Muscle of leg (tissue), 11 donors: ENCODE data around the gene PTMA. TPM values are rescaled to one million over a fixed set of nuclear protein-coding genes. Genes with fewer than 3 reads are reported as not detected.

Source experiments
- DNase-seq: peaks from one replicate; pipeline ENCODE4 v3.0.0; 2013
- H3K27ac ChIP-seq: one replicate; pipeline ENCODE4 v1.5.1; 2013; ENCODE audit warnings: mild to moderate bottlenecking, low read length, control low read depth
- H3K27me3 ChIP-seq: one replicate; pipeline ENCODE4 v1.6.1; 2013; ENCODE audit warnings: low read length; ENCODE audit not compliant: control insufficient read depth, insufficient read depth
- H3K36me3 ChIP-seq: one replicate; pipeline ENCODE4 v1.6.1; 2013; ENCODE audit warnings: low read length; ENCODE audit not compliant: control insufficient read depth, insufficient read depth
- H3K4me1 ChIP-seq: one replicate; pipeline ENCODE4 v1.6.1; 2013; ENCODE audit warnings: low read length; ENCODE audit not compliant: control insufficient read depth, insufficient read depth
- H3K4me3 ChIP-seq: one replicate; pipeline ENCODE4 v1.5.1; 2013; ENCODE audit warnings: low read length, control low read depth
- H3K9me3 ChIP-seq: replicated peaks from 2 replicates; pipeline ENCODE4 v1.6.1; 2013; ENCODE audit warnings: low read depth, low read length; ENCODE audit not compliant: control insufficient read depth
- WGBS: methylation state at CpG from one replicate; pipeline ENCODE4 v1.1.5; 2013; ENCODE audit warnings: missing lambda C conversion rate; ENCODE audit not compliant: insufficient coverage; 5-methylcytosine and 5-hydroxymethylcytosine counted together
- polyA plus RNA-seq, 8 donors: library from polyadenylated mRNA; unstranded; fragments of 120-200 nt; gene quantifications; one replicate each; pipeline versions ENCODE4 v1.2.1 to v1.2.3, GENCODE V29; 2013; ENCODE audit warnings: inconsistent platforms in 1 of 8, low replicate concordance in 1 of 8; ENCODE audit not compliant: insufficient read length in 8 of 8, insufficient read depth in 1 of 8
- total RNA-seq: library from RNA; stranded (reverse); fragments of 120-200 nt; gene quantifications from one replicate; pipeline ENCODE4 v1.2.4, GENCODE V29; 2013

Gene PTMA
- total and polyA plus RNA-seq, 9 donors, result 598 to 939 (median 718) TPM

- no peaks in the 10 kb centered on the region for H3K4me1 ChIP-seq
- no peaks in the 10 kb centered on the region for H3K9me3 ChIP-seq
- no peak overlapping the region for H3K4me3 ChIP-seq
- WGBS, result no CpG with 5 or more reads among the region's 2 CpGs
- H3K27ac ChIP-seq, result no peak overlapping the region
- DNase-seq, result no peak
- no peaks in the 10 kb centered on the region for H3K27me3 ChIP-seq
- no peaks in the 10 kb centered on the region for H3K36me3 ChIP-seq
Measured at GRCh38 chr2:231752061-231752460, 43.7 kb downstream of the PTMA start.

GRCh38 chr2:231761735-231762134, 53.4 kb downstream of the PTMA start:
- Histone ChIP-seq H3K36me3 (no peaks in the 10 kb centered on the region), H3K27me3 (no peaks in the 10 kb centered on the region), H3K4me1 (no peaks in the 10 kb centered on the region), H3K9me3 (no peaks in the 10 kb centered on the region), H3K27ac (no peak overlapping the region), H3K4me3 (no peak overlapping the region)
- DNase-seq, result no peak
- 71% methylated on average over 1 of the region's 2 CpGs for WGBS

Other genes starting within 250 kb of the PTMA start
- 113 TPM for gene NCL, start 244.0 kb upstream of the PTMA start, total RNA-seq
- gene NCL, start 244.0 kb upstream of the PTMA start, polyA plus RNA-seq, result 100 to 1,000 TPM; 578 to 862 (median 707) TPM
- 0.18 TPM for gene NMUR1, start 178.1 kb upstream of the PTMA start, total RNA-seq
- under 1 TPM; 0.16 to 0.62 (median 0.24) TPM for gene NMUR1, start 178.1 kb upstream of the PTMA start, polyA plus RNA-seq
- gene TEX44, start 115.7 kb upstream of the PTMA start, total RNA-seq, result not detected
- not detected for gene TEX44, start 115.7 kb upstream of the PTMA start, polyA plus RNA-seq
- 20.3 TPM for gene PDE6D, start 72.8 kb downstream of the PTMA start, total RNA-seq
- 10 to 100 TPM; 17.4 to 23.6 (median 20.8) TPM for gene PDE6D, start 72.8 kb downstream of the PTMA start, polyA plus RNA-seq
- 21.6 TPM for gene COPS7B, start 77.9 kb downstream of the PTMA start, total RNA-seq
- 10 to 100 TPM; 33.9 to 42.2 (median 39.5) TPM for gene COPS7B, start 77.9 kb downstream of the PTMA start, polyA plus RNA-seq
- gene NPPC, start 217.9 kb downstream of the PTMA start, total RNA-seq, result 1.5 TPM
- gene NPPC, start 217.9 kb downstream of the PTMA start, polyA plus RNA-seq, result 10 to 100 TPM in 1 of 8 donors, 1 to 10 TPM in 7; 2.1 to 17.3 (median 4.9) TPM